Measurements from ENCODE around the gene PGAP6.

DNA sequence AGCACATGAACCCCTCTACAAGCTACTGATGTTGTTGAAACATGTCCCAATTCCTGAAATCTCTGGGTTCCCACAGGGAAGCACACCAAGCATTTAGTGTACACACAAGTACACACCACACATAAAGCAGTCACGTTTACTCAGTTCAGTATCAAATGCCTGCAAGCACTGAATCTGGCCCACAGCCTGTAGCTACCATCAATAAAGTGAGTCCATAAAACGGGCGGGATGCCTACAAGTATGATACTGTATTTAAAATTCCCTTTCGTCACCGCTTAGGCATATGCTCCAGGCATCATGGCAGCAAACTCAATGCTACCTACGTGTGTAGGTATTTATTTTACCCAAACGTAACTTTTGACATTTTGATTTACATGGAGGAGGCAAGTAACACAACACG is 31.6 kb downstream of the PGAP6 start:
- TF ChIP-seq POLR2AphosphoS5 (IDR thresholded peaks at IDR 0.05) (no peak), CTCF (IDR thresholded peaks at IDR 0.05 in 8 of 11, conservative IDR thresholded peaks at IDR 0.05 in 3 of 11) (no peak), POLR2A (IDR thresholded peaks at IDR 0.05) (no peak)
